HG02571 (cell line): Measurements from ENCODE around the gene DUSP5.
"Not testable (repeated sequence)": the region's sequence is repeated elsewhere in the genome, so short reads cannot be mapped to it uniquely, and the experiment has no call there.

Experiments used
- ATAC-seq: cut with Tn5 transposase; IDR thresholded peaks from one replicate; pipeline ENCODE4 v1.9.1; 2021; ENCODE audit warnings: mild to moderate bottlenecking, moderate library complexity; ENCODE audit not compliant: unreplicated experiment

Gene DUSP5

GRCh38 chr10:110512461-110513187 lies 14.9 kb downstream of the DUSP5 start:
- no peak for ATAC-seq

DNA sequence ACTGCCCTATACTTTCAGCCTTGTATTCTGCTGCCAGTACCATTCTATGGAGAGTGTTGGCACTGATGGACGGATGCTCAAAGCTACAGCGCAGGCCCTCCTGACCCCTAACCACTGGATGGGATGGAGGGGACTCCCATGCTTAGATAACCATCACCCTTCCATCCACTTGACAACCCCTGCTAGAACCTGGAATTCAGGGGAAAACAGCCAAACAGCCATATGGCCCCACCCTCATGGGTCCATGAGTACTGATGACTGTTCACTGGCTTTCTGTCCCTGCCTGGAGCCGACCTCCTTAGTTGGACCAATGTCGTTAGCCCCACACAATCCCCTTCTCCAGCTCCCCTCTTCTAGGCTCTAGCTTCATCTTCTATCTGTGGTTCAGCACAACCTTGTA lies 16.2 kb downstream of the DUSP5 start:
- no peak for ATAC-seq

- no peak for ATAC-seq
These were observed 17.1 kb downstream of the DUSP5 start for GRCh38 chr10:110514848-110515247.

DNA sequence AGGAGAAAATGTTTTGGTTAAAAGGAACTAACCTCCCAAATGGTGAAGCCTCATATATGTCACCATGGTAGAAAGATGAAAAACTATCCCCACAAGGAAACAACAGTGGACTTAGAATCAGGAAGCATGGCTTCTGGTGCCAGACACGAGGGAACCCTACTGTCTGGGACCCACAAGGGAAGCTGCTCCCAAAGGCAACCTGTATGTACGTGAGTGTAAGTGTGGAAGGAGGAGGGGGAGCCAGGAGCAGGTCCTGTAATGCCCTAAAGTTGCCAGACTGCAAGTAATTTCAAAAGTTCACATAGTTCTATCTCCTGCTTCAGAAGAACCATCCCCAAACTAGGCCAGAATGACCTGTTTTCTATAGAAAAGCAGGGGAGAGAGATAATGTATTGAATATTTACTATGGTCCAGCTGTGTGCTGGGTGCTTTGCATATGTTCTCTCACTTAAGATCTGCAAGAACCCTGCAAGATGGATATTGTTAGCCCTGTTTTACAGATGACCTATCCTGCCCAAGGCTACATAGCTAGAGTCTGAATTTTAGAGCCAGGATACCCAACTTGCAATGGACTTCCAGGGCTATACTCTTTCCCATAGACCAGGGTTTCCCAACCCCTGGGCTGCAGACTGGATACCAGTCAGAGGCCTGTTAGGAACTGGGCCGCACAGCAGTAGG lies 19.2 kb downstream of the DUSP5 start:
- ATAC-seq: no peak

- no peak for ATAC-seq
These were observed 24.8 kb downstream of the DUSP5 start for GRCh38 chr10:110522365-110522988.

- ATAC-seq: no peak
These were observed 26.0 kb downstream of the DUSP5 start for GRCh38 chr10:110523736-110524135.

DNA sequence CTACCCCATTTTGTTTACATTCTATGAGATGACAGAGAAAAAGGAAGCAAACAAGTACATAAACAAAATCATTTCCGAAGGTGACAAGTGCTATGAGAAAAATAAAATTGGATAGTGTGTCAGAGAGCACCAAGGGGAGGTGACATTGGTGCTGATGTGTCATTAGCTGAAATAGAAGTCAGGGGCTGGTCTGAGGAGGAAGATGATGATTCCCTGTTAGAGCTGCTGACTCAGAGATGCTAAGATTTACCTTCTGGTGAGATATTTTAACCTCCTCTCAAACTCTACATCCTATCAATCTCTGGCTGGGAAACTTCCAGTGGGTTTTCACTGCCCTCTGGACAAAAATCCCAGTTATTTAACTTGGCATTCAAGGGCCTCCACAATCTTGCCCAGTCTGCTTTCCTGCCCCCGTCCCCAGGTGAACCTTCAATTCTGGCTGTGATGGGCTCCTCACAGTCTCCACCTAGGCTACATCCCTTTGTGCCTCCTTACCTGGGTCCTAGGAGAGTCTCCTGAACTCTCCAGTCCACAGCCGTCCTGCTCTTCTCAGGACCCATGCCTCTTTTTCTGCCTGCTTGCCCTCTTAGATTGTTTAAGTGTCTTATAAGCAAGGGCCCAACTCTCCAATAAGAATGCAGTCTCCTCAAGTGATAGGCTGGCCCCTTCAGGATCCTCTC lies 26.6 kb downstream of the DUSP5 start:
- no peak for ATAC-seq

- ATAC-seq: no peak
These were observed 27.1 kb downstream of the DUSP5 start for GRCh38 chr10:110524859-110525232.

DNA sequence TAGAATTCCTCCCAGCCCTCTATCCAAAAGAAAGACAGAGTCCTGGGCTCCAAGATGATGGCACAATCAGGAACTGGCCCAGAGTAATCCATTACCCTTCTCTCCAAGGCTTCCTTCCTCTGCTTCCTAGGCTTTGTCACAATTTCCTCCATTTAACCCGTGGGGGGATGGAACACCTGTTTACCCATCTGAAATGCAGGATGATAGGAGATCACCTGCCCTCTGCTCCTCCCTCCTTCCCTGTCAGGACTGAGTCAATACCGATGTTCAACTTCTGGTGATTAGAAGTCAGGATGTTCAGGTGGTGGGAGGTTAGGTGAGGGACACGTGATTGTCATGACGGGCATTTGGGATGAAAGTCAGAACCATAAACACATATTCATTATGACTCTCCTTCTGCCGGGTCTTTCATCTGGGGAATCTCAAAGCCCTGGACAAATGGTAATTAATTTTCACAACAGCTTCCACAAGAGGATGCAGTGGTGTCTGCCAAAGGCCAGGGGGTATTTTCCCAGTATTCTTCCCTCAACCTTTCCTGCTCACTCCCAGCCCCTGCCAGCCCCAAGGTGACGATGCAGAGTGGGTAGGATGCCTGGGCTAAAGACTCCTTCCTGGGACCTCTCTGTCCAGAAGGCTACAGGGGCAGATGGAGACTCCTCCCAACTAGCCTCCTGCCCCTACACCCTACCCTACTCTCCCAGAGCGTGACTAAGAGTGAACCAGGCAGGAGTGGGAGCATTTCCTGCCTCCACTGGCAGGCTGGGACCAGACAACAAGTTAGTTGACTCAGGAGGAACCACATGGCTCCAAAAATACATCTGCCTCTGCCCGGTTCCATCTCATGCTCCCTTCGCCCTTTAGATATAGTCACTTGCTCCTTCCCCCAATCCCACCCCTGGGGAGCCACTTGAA lies 27.9 kb downstream of the DUSP5 start:
- no peak for ATAC-seq

- no peak for ATAC-seq
These were observed 30.0 kb downstream of the DUSP5 start for GRCh38 chr10:110527731-110528171.

DNA sequence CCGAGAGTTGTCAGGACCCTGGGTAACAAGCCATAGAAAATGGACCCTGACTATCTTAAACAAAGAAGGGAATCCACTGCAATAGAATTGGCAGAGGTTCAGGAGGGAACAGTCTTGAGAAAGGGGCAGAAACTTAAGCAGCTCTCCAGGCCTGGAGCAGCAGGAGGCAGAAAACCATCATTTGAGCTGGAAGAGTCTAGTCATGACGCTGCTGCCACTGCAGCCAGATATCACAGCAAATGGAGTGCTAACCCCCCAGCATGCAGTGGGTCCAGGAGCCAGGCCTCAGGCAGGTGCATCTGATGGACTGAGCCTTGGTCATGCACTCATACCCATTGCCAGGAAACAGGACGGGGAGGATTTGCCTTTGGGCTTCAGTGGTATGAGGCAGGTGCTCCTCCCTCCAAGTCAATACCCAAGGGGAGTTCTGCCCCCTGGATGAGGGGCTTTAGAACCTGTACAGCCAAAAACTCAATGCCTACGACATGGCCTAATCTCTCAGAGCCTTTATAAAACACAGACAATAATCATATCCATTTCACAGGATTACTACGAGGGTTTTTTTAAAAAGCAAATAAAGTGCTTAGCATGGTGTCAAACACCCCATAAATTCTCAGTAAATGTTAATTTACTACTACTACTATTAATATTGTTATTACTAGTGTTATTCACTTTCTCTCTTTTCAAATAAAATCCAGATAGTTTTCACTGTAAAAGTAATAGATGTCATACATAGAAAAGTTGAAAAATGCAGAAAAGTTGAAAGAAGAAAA lies 30.7 kb downstream of the DUSP5 start:
- peak; percentile 15 for ATAC-seq

DNA sequence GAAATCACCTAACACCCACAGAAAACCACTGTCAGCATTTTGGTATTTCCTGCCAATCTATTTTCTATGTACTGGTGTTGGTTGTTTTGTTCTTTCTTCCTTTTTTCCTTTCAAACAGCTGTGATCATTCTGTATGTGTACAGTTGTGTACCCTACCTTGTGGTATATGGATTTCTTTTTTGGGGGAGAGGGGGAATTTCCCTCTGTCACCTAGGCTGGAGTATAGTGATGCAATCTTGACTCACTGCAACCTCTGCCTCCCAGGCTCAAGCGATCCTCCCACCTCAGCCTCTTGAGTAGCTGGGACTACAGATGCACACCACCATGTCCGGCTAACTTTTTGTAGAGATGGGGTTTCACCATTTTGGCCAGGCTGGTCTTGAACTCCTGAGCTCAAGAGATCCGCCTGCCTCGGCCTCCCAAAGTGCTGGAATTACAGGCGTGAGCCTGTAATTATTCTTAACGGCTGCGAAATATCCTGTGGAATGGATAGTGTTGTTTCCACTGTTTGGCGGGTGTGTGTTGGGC lies 31.4 kb downstream of the DUSP5 start:
- peak; percentile 84 for ATAC-seq

DNA sequence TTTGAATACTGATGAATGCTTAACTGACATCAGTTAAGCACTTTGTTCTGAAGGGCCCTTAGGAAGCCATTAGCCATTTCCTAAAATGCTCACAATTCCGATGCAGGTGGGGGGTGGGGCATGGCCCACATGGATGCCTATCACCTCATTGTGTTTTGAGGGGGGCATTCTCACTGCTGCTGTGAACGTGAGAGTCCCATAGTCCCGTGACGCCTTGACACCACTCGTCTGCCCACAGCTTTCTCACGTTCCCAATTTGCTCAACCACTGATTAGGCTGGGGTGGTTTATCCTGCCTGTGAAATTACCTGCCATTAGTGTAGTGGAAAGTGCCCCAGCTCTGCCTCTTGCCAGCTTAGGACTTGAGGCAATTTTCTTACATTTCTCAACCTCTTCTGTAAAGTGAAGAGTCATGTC lies 31.9 kb downstream of the DUSP5 start:
- ATAC-seq: no peak

DNA sequence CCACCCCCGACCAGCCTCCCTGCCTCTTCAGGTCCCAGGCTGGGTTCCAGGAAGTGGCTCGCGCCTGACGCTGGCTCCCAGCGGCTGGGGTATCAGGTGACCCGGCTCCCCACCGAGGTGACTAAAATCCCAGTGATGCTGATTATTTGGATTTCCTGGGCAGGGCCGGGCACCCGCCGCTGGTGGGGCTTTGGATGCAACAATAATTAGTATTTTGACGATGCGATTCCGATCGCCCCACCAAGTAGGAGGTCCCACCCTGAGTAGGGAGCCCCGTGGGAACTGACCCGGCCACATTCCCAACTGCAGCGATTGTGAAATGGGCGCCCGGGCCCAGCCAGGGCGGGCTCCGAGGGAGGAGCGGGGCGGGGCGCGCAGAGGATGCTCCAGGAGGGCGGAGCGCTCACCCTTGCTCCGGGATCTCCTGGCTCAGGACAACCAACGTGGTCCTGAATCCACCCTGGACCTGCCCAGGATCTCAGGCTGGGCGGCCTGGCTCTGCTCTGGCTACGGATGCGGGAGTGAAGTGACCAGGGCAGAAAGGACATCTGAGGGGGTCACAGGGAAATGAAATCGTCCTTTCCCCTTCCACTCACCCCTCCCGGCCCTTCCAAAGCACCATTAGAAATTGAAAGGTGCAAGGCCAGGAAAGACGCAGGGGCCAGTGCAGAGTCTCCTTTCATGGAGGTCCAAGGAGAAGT lies 32.6 kb downstream of the DUSP5 start:
- ATAC-seq: no peak

GRCh38 chr10:110531687-110532086 lies 34.0 kb downstream of the DUSP5 start:
- ATAC-seq: no peak

DNA sequence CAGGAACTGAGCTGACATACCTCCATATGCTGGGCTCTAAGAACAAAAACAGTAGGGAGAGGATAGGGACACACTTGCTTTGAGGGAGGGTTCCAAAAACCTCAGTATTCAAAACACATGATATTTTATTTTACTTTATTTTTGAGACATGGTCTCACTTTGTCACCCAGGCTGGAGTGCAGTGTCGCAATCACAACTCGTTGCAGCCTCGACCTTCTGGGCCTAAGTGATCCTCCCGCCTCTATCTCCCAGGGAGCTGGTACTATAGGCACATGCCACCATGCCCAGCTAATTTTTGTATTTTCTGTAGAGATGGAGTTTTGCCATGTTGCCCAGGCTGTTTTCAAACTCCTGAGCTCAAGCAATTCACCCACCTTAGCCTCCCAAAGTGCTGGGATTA lies 34.9 kb downstream of the DUSP5 start:
- not testable (repeated sequence) for ATAC-seq

DNA sequence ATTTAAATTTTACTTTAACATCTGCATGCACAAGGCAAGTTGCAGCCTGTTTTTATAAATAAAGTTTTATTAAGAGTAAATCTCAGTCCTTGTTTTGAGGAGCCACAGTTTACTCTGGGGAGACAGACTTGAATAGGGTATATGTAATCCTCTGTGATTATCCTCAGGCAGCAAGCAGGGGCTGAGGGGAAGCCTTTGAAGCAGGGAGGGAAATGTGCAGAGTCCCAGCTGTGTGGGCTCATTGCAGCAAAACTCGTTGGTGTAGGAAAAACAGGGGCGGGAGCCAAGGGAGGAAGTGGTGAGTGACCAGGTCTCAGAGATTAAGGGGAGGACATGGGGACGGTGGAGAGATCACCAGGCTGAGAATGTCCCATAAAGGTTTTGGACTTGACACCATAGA lies 35.4 kb downstream of the DUSP5 start:
- ATAC-seq: no peak

GRCh38 chr10:110534571-110534970 lies 36.9 kb downstream of the DUSP5 start:
- no peak for ATAC-seq
